Measurements from ENCODE around the gene C2orf78. TPM values are rescaled to one million over a fixed set of nuclear protein-coding genes. Genes with fewer than 3 reads are reported as not detected.

Gene C2orf78
- polyA plus RNA-seq, 1 of the 3 experiments (the other 2 are of a cell fraction): 0.02 TPM

GRCh38 chr2:73740767-73741166 lies 43.2 kb upstream of the C2orf78 start:
- ChIA-PET CTCF (interaction anchor here (1.2 kb wide), 1 partner anchor 83 kb away, joined by 4 read pairs; no protein-coding TSS in a partner anchor), POLR2A (no interaction called here)
- Histone ChIP-seq H3K27me3 (ENCODE audit: insufficient read depth) (no peaks in the 10 kb centered on the region), H2AFZ (ENCODE audit: low read depth) (no peak overlapping the region), H3K9me2 (no peaks in the 10 kb centered on the region), H3K36me3 (replicated peaks in 1 of 2; ENCODE audit: control insufficient read depth in 1 of 2, insufficient read depth in 2 of 2, low read length in 1 of 2) (peaks cover 7% of the 10 kb centered on the region in 2 experiments), H3F3A (replicated peaks; ENCODE audit: insufficient read depth) (peaks cover 22% of the 10 kb centered on the region), H4K20me1 (ENCODE audit: insufficient read depth) (no peaks in the 10 kb centered on the region), H3K4me1 (ENCODE audit: control insufficient read depth in 1 of 2, insufficient read depth in 2 of 2, low read depth in 1 of 2, low read length in 1 of 2) (peaks cover 4 to 6% of the 10 kb centered on the region in 2 experiments; a peak in 3 of 4 replicates), H3K79me2 (ENCODE audit: insufficient read depth) (peaks cover 12% of the 10 kb centered on the region), H3K9me3 (no peaks in the 10 kb centered on the region), H3K27ac (ENCODE audit: low read depth in 2 of 2, low read length in 1 of 2) (no peak overlapping the region), H3K4me2 (no peak overlapping the region), H3K9ac (no peak overlapping the region), H3K4me3 (ENCODE audit: low read depth in 2 of 2, low read length in 1 of 2) (no peak overlapping the region)
- DNase-seq: no peak
- TF ChIP-seq FOXM1 (IDR thresholded peaks at IDR 0.05; ENCODE audit: low read depth) (no peak), REST (IDR thresholded peaks at IDR 0.05; ENCODE audit: low read depth, low read length) (no peak), YY1 (IDR thresholded peaks at IDR 0.05; ENCODE audit: low read depth) (no peak), ELF1 (IDR thresholded peaks at IDR 0.05) (no peak), CHD2 (IDR thresholded peaks at IDR 0.05; ENCODE audit: low read length, partially characterized antibody) (no peak), FOXJ3 (CRISPR knock-in tag; IDR thresholded peaks at IDR 0.05) (no peak), EP300 (IDR thresholded peaks at IDR 0.05; ENCODE audit: borderline replicate concordance in 1 of 2, low read depth in 1 of 2, low read length in 1 of 2) (no peak), SMC3 (IDR thresholded peaks at IDR 0.05; ENCODE audit: low read depth, low read length) (no peak), SIN3A (IDR thresholded peaks at IDR 0.05; ENCODE audit: borderline replicate concordance, low read depth, low read length) (no peak), RAD21 (IDR thresholded peaks at IDR 0.05; ENCODE audit: low read length) (no peak), RFX5 (IDR thresholded peaks at IDR 0.05; ENCODE audit: low read length) (no peak), POLR2AphosphoS5 (IDR thresholded peaks at IDR 0.05; ENCODE audit: low read depth, low read length) (no peak), PBX3 (IDR thresholded peaks at IDR 0.05) (no peak), MXI1 (IDR thresholded peaks at IDR 0.05; ENCODE audit: low read depth, low read length) (no peak), GATA2 (CRISPR knock-in tag; IDR thresholded peaks at IDR 0.05) (no peak), USF2 (IDR thresholded peaks at IDR 0.05; ENCODE audit: borderline replicate concordance, low read depth, low read length) (no peak), RXRA (IDR thresholded peaks at IDR 0.05; ENCODE audit: borderline replicate concordance, low read depth) (no peak)
- 80% methylated on average over 2 of the region's 2 CpGs for WGBS (ENCODE audit: low lambda C conversion rate)
